ENCODE data around the gene MGARP.
"Not testable (repeated sequence)": the region's sequence is repeated elsewhere in the genome, so short reads cannot be mapped to it uniquely, and the experiment has no call there.

DNA sequence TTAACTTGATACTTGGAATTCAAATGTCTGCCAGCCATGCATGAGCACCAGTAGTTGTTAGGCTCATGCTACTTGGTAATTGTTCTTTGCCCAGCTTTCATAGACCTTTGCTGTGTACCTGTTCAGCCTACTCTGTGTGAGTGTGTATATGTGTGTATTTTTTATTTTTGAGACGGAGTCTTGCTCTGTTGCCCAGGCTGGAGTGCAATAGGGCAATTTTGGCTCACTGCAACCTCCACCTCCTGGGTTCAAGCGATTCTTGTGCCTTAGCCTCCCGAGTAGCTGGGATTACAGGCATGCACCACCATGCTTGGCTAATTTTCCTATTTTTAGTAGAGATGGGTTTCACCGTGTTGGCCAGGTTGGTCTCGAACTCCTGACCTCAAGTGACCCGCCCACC lies 42.5 kb upstream of the MGARP start:
- not testable (repeated sequence) for TF ChIP-seq CTCF (IDR thresholded peaks at IDR 0.05 in 2 of 3, conservative IDR thresholded peaks at IDR 0.05 in 1 of 3; ENCODE audit: insufficient read depth in 2 of 3, low read depth in 1 of 3, low read length in 3 of 3); POLR2A (conservative IDR thresholded peaks at IDR 0.05); MLX (CRISPR knock-in tag; conservative IDR thresholded peaks at IDR 0.05)

Measured in K562 (cell line).